ENCODE results near the gene NCAPH2.

NCAPH2 gene

DNA sequence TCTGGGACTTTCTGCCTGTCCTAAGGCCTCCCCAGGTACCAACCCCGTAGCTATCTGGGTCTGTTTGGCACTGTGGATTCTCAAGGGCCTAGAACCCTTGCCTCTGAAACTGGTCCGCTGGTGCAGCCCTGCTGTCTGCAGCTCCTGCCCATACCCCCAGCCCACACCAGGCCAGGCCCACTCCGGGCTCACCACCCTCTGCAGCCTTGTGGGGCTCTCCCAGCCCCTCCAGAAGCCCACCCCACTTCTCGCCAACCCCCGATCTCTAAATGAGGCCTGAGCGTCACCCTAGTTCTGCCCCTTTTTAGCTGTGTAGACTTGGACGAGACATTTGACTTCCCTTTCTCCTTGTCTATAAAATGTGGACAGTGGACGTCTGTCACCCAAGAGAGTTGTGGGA is 42.4 kb downstream of the NCAPH2 start:
- no peak for DNase-seq

GRCh38 chr22:50551160-50551752 is 43.2 kb downstream of the NCAPH2 start:
- no peak for DNase-seq

- no peak for DNase-seq
Observed at GRCh38 chr22:50553310-50553709, 45.3 kb downstream of the NCAPH2 start.

DNA sequence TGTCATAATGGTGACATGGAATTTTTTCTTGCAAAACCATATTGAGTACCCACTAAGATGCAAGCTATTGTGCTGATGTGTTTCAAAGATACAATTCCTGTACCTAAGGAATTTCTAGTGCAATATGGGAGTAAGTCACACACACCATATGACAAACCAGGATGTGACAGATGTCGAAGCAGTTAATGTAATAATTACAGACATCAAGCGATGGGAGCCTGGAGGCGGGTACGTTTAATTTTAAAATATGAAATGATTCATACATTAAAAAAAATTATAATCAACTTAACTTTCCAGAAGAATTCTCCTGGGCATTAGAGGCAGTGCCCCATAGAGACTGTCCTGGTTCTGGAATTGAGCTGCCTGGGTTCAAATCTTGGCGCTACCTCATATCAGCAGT is 48.7 kb downstream of the NCAPH2 start:
- DNase-seq = no peak

- no peak for DNase-seq
Observed at GRCh38 chr22:50560034-50560433, 52.0 kb downstream of the NCAPH2 start.

DNA sequence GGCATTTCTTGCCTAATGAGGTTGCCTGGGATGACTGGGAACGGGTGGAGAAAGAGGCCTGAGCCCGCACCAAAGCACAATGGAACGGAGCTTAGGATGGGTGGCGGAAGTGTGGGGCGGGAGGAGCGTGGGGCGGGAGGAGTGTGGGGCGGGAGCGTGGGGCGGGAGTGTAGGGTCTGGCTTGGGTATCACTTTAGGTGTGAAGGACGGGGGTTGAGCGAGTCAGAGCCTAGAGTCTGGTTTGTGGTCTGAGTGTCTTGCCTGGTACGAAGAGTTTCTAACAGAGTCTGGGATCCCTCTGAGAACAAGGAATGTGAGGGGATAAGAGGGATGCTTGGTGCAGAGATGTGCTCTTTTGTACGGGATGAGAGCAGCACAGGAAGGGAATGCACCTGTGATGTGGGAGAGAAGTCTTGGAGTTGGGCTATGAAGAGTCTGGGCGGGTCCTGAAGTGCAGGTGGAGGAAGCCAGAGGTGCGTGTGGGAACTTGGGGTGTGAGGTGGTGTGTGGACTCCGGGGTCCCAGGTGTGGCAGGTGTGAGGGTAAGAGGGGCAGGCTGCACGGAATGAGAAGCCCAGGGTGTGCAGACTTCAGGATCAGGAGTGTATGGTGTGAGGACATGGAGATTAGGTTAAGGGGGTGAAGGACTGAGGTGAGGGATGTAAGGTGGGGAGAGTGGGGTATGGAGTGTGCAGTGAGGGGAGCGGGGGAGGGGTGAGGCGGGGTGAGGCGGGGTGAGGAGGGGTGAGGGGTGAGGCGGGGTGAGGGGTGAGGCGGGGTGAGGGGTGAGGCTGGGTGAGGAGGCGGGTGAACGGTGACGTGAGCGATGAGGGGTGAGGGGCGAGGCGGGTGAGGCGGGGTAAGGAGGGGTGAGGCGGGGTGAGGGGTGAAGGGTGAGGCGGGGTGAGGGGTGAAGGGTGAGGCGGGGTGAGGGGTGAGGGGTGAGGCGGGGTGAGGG is 53.7 kb downstream of the NCAPH2 start:
- no peak for DNase-seq

GRCh38 chr22:50562523-50563412 is 54.7 kb downstream of the NCAPH2 start, which contains the start of gene SYCE3:
TSS of gene SYCE3 (minus strand) at chr22:50562919. CDS start at chr22:50556405, 6,514 bp downstream.
- DNase-seq = peak; percentile 94

GRCh38 chr22:50563413-50564160 is 55.6 kb downstream of the NCAPH2 start:
- DNase-seq = no peak

GRCh38 chr22:50564289-50564688 is 56.3 kb downstream of the NCAPH2 start:
- no peak for DNase-seq

GRCh38 chr22:50567721-50568252 is 59.8 kb downstream of the NCAPH2 start:
- no peak for DNase-seq

GRCh38 chr22:50568626-50569025 is 60.6 kb downstream of the NCAPH2 start:
- DNase-seq = no peak

DNA sequence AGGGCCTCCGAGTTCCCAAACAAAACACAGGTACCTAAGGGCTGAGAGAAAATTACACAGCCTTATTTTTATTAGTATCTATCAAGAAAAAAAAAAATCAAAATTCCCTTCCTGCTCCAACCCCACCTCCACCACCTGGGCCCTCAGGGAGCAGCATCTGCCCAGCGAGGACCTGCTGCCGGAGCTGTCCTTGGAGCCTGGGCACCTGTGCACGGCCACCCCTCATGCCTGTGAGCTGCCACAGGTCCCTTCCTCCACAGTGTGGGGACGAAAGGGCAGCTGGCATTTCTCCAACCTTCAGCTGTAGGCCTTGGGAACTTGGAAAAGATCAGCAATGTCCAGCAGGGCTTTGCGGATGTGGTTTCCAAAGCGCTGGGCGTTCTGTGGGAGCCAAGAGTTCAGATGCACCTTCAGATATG is 61.0 kb downstream of the NCAPH2 start:
- no peak for DNase-seq

- DNase-seq = no peak
Observed at GRCh38 chr22:50569896-50570535, 62.0 kb downstream of the NCAPH2 start.

DNA sequence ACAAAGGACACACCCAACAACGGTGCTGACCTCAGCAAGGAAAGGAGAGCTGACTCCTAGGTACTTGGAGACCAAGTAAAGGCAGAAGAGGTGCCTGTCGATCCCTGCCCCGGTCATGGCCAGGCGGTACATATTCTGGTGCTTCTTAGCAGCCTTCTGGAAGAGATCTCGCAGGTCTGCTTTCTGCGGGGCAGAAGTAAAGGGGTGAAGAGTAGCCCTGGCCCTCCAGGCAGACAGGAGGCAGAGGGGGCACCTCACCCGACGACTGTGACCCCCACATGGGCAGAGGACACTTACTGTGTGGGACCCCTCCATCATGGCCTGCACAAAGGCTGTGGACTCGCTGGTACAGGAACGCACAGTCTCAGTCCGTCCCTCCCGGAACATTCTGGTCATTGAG is 62.8 kb downstream of the NCAPH2 start:
- DNase-seq = no peak

GRCh38 chr22:50571264-50572175 is 63.5 kb downstream of the NCAPH2 start:
- no peak for DNase-seq

DNA sequence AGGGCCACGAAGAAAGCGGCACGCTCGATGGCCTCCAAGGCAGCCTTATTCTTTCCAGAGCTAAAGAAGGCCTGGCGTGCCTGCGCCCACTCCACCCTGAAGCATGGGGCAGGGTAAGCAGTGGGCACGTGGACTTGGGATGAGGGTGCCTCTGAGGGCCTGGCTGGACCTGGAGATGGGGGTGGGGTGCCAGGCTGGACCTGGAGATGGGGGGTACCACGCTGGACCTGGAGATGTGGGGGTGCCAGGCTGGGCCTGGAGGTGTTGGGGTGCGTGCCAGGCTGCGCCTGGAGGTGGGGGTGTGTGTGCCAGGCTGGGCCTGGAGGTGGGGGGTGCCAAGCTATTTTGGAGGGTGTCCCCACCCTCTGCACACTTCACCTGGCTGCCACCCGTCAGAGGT is 64.9 kb downstream of the NCAPH2 start:
- no peak for DNase-seq

- DNase-seq = no peak
Observed at GRCh38 chr22:50573491-50574382, 65.7 kb downstream of the NCAPH2 start.

DNA sequence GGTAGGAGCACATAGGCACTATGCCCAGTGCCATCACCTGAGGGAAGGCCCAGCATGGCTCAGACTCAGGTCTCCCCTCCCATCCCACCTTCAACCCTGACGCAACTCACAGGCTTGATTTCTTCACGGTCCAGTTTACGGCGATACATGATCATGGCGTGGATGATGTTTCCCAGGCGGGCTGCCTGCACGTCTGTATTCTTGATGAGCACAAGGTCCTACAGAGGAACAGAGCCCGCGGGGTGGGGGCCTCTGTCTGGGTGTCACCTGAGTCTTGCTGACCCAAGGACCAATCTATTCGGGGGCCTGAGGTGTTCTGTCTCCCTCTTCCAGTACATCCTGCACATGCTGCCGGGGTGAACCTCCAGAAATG is 66.3 kb downstream of the NCAPH2 start:
- DNase-seq = no peak
